ENCODE data around the gene RAB44.

Gene RAB44

DNA sequence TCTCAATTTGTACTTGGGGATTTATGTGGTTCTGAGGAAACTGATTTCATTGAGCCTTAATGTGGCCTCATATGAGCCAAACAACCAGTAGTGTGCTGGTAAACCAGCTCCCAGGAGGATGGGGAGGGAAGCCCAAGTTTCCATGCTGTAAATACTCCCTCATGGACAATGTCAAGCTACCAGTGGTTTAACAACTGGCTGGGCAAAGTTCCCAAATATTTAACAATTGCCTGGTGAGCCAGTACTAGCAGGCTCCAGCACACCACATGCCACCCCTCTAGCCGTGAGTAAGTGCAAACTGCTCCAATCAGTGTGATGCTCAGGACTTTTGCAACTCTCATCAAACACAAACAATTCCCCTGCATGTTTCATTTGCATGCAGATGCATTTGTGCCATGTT, 38.4 kb upstream of the RAB44 start:
- Histone ChIP-seq H3K9me3 (ENCODE audit: control insufficient read depth, low read length) (no peaks in the 10 kb centered on the region), H3K36me3 (ENCODE audit: control insufficient read depth, insufficient read depth, low read length) (no peaks in the 10 kb centered on the region), H3K27me3 (ENCODE audit: control insufficient read depth, insufficient read depth, low read length) (peaks cover 4% of the 10 kb centered on the region), H3K4me3 (ENCODE audit: low read length) (no peak overlapping the region), H3K4me1 (ENCODE audit: control insufficient read depth, insufficient read depth, low read length) (peaks cover 22% of the 10 kb centered on the region), H3K9ac (ENCODE audit: low read length) (no peak overlapping the region)

DNA sequence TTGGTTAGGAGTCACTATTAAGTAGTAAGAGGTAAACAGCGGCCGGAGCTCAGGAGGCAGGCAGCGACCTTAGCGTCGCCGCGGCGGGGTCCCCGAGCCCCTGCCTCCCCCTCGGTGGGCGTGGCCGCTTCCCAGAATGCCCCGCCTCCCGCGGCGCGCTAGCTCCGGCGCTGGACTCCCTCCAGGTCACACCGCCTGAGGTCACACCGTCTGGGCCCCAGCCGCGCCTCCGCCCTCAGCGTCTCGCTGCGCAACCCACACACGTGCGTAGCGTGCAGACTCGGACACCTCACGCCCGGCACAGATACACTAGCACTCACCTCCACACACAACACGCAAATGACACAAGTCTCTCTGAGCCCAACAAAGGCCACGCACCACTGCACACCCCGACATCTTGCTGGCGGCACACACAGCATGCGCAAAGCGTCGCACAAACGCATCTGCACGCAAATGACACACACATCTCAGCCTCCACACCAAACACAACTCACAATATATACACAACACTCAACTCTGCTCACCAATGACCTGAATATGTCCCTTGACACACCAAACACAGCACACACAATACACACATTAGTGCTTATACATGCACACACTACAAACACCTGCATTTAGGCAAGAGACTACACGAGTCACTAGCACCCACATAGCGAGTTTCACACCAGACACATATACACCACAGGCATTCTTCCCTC, 36.7 kb upstream of the RAB44 start:
- H3K9ac ChIP-seq (ENCODE audit: low read length), result no peak overlapping the region

DNA sequence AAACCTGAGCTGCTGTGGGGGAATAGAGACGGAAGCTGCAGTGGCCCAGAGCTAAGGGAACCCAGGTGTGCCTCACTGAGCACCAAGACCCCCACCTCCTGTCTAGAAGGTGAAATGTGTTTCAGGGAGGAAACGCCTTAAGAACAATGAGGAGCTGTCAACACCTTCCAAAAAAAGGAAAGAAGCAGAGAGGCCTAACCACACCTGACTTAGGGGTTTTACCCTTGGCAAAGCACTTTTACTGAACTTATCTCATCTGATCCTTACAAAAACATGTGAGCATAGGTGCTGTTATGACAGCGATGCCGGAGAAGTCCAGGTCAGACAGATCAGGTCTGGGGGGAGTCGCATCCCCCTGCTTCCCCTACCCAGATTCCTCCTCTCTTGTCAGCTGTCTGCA, 35.2 kb upstream of the RAB44 start:
- H3K4me3 ChIP-seq (ENCODE audit: low read length), result no peak overlapping the region
- H3K4me1 ChIP-seq (ENCODE audit: control insufficient read depth, insufficient read depth, low read length), result peaks cover 22% of the 10 kb centered on the region
- H3K9me3 ChIP-seq (ENCODE audit: control insufficient read depth, low read length), result no peaks in the 10 kb centered on the region
- peaks cover 4% of the 10 kb centered on the region for H3K27me3 ChIP-seq (ENCODE audit: control insufficient read depth, insufficient read depth, low read length)
- no peak overlapping the region for H3K9ac ChIP-seq (ENCODE audit: low read length)
- H3K36me3 ChIP-seq (ENCODE audit: control insufficient read depth, insufficient read depth, low read length), result no peaks in the 10 kb centered on the region

More for the DNA sequence above, 36.7 kb upstream of the RAB44 start:
- no peak overlapping the region for H3K4me3 ChIP-seq (ENCODE audit: low read length)
- H3K4me1 ChIP-seq (ENCODE audit: control insufficient read depth, insufficient read depth, low read length), result peaks cover 22% of the 10 kb centered on the region
- H3K27me3 ChIP-seq (ENCODE audit: control insufficient read depth, insufficient read depth, low read length), result peaks cover 4% of the 10 kb centered on the region
- no peaks in the 10 kb centered on the region for H3K9me3 ChIP-seq (ENCODE audit: control insufficient read depth, low read length)
- H3K36me3 ChIP-seq (ENCODE audit: control insufficient read depth, insufficient read depth, low read length), result no peaks in the 10 kb centered on the region

DNA sequence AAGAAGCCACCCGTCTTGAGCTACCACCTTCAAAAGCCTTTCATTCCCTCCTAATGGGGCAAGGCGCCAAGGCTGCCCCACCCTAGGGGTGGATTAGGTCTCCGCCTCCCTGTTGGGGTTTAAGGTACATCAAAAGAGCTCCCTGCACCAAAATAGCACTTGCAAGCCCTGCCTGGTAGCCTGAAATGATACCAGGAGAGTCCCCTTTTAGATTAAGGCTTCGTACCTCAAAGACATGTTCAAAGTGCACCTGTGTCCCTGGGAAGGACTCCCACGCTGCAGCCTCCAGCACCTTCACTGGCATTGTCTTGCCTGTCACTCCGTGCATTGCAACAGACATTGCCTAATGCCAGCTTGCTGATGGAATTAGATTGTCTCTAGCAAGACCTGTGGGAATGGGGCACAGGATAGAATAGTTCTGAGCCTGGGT, 34.8 kb upstream of the RAB44 start:
- Histone ChIP-seq H3K9ac (ENCODE audit: low read length) (no peak overlapping the region), H3K27me3 (ENCODE audit: control insufficient read depth, insufficient read depth, low read length) (peaks cover 4% of the 10 kb centered on the region), H3K4me1 (ENCODE audit: control insufficient read depth, insufficient read depth, low read length) (peaks cover 22% of the 10 kb centered on the region), H3K9me3 (ENCODE audit: control insufficient read depth, low read length) (no peaks in the 10 kb centered on the region), H3K4me3 (ENCODE audit: low read length) (no peak overlapping the region), H3K36me3 (ENCODE audit: control insufficient read depth, insufficient read depth, low read length) (no peaks in the 10 kb centered on the region)

DNA sequence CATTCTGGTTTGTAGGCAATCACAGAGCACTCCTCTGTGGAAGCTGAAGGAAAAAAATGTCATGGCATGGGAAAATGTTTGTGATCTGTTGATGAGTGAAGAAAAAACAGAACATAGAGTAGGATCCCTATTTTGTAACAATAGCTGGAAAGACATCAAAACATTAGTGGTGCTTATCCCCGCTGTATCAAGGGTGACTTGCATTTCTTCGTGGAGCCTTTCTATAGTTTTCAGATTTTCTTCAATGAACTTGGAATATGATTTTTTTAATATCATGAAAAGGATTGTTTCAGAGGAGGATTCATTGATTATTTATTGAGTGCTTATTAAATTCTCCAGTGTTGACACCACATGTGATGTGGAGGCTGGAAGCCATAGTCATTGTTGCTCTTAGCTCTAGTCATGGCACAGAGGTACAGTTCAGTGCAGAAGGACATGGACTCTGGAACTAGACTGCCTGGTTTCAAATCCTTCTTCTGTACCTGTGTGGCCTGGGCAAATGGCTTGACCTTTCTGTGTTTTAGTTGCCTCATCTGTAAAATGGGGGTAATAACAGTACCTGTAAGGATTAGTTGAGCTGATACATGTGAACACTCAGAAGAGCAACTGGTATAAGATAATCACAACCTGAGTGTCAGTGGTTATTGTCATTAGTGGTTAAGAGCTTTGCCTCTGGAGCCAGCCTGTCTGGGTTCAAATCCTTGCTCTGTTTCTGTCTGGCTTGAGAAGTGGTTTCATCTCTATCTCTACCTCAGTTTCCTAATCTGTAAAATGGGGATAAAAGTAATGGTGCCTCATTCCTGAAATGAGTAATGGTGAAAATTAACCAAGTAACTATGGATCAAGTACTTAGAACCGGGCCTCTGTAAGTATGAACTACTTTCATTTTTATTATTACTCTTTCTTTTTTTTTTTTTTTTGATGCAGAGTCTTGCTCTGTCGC, 33.9 kb upstream of the RAB44 start:
- peaks cover 4% of the 10 kb centered on the region for H3K27me3 ChIP-seq (ENCODE audit: control insufficient read depth, insufficient read depth, low read length)
- H3K4me3 ChIP-seq (ENCODE audit: low read length), result no peak overlapping the region
- peaks cover 22% of the 10 kb centered on the region for H3K4me1 ChIP-seq (ENCODE audit: control insufficient read depth, insufficient read depth, low read length)
- H3K9me3 ChIP-seq (ENCODE audit: control insufficient read depth, low read length), result no peaks in the 10 kb centered on the region
- no peak overlapping the region for H3K9ac ChIP-seq (ENCODE audit: low read length)
- H3K36me3 ChIP-seq (ENCODE audit: control insufficient read depth, insufficient read depth, low read length), result no peaks in the 10 kb centered on the region

DNA sequence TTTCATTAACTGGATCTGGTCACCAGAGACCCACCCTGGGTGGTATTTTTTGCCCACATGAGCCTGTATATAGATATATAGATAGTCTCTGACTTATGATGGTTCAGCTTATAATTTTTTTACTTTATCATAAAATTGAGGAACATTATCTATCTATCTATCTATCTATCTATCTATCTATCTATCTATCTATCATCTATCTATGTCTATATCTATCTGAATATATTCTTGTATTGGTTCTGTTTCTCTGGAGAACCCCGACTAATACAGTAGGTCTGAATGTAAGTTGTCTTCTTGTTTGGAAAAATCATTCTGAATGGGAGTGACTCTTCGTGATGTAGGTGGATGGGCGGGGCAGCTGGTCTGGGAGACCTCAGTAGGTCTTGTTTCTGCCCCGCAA, 32.4 kb upstream of the RAB44 start:
- Histone ChIP-seq H3K4me3 (ENCODE audit: low read length) (no peak overlapping the region), H3K36me3 (ENCODE audit: control insufficient read depth, insufficient read depth, low read length) (no peaks in the 10 kb centered on the region), H3K27me3 (ENCODE audit: control insufficient read depth, insufficient read depth, low read length) (peaks cover 1% of the 10 kb centered on the region), H3K9ac (ENCODE audit: low read length) (no peak overlapping the region), H3K9me3 (ENCODE audit: control insufficient read depth, low read length) (no peaks in the 10 kb centered on the region), H3K4me1 (ENCODE audit: control insufficient read depth, insufficient read depth, low read length) (peaks cover 22% of the 10 kb centered on the region)

DNA sequence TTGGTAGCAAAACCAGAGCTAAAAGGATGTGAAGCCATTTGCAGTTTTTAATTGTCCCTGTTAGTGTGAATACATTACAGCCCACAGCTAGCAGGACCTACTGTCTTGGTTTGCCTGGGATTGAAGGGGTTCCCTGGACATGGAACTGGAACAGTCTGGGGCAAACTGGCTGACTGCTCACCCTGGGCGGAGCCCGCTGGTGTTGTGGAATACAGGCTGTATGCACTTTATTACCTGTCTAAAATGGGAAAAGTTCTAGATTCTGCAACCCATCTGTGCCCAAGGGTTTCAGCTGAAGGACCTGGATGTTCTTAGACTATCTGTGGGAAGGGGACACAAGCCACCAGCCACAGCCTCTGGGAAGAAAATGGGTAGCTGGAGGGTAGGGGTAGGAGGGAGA, 31.3 kb upstream of the RAB44 start:
- H3K4me1 ChIP-seq (ENCODE audit: control insufficient read depth, insufficient read depth, low read length), result peaks cover 14% of the 10 kb centered on the region
- H3K9me3 ChIP-seq (ENCODE audit: control insufficient read depth, low read length), result no peaks in the 10 kb centered on the region
- no peak overlapping the region for H3K4me3 ChIP-seq (ENCODE audit: low read length)
- no peaks in the 10 kb centered on the region for H3K36me3 ChIP-seq (ENCODE audit: control insufficient read depth, insufficient read depth, low read length)
- no peak overlapping the region for H3K9ac ChIP-seq (ENCODE audit: low read length)
- H3K27me3 ChIP-seq (ENCODE audit: control insufficient read depth, insufficient read depth, low read length), result no peaks in the 10 kb centered on the region

DNA sequence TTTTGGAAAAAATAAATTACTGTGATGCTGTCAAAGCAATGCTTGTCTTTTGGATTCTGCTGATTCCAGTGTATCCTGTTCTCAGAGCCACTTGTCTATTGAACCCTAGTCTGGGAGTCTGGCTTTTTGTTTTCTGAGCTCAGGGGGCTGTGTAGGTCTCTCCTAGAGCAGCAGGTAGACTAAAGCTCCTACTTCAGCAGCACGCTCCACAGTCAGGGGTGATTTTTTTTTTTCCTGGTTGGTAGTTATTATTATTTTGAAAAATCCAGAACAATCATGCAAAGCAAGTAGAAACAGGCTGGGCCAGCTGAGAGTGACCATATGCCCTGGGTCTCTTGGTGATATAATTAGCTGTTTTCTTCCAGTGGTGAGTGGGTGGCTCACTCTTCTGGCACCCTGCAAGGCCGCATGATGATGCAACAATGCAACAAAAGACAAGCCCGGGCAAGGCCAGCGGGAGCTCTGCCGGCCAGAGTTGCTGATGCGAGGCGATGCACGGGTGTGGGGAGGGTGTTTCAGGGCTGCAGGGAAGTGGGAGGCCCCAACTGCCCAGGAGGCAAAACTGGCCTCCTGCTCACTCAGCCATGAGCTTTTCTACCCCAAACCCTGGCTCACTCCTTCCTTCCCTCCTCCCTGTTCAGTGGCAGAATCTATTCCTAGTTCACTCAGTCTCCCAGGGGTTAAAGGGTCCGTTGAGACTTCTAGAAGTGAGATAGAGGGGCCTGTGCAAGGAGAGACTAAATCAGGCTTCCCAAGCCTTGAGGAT, 30.6 kb upstream of the RAB44 start:
- Histone ChIP-seq H3K9ac (ENCODE audit: low read length) (no peak overlapping the region), H3K36me3 (ENCODE audit: control insufficient read depth, insufficient read depth, low read length) (no peaks in the 10 kb centered on the region), H3K9me3 (ENCODE audit: control insufficient read depth, low read length) (no peaks in the 10 kb centered on the region), H3K27me3 (ENCODE audit: control insufficient read depth, insufficient read depth, low read length) (no peaks in the 10 kb centered on the region), H3K4me1 (ENCODE audit: control insufficient read depth, insufficient read depth, low read length) (peaks cover 12% of the 10 kb centered on the region), H3K4me3 (ENCODE audit: low read length) (no peak overlapping the region)

DNA sequence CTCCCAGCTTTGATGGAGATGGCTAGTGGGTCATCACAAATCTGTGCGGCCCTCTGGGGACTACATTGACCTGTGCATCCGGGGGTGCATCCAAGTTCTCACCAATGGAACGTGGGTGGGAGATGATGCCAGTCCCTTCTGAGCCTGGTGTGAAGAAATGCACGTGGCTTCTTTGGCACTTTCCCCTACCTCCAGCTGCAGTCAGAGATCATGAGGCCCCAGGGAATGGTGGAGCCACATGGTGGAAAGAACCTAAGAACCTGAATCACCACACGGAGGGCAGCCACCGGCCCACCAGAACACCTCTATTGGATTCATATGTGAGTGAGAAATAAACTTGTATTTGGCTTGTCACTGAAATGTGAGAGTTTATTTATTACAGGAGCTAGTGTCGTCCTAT, 29.0 kb upstream of the RAB44 start:
- no peaks in the 10 kb centered on the region for H3K36me3 ChIP-seq (ENCODE audit: control insufficient read depth, insufficient read depth, low read length)
- H3K4me3 ChIP-seq (ENCODE audit: low read length), result no peak overlapping the region
- no peak overlapping the region for H3K9ac ChIP-seq (ENCODE audit: low read length)
- no peaks in the 10 kb centered on the region for H3K27me3 ChIP-seq (ENCODE audit: control insufficient read depth, insufficient read depth, low read length)
- H3K4me1 ChIP-seq (ENCODE audit: control insufficient read depth, insufficient read depth, low read length), result no peaks in the 10 kb centered on the region
- H3K9me3 ChIP-seq (ENCODE audit: control insufficient read depth, low read length), result no peaks in the 10 kb centered on the region

DNA sequence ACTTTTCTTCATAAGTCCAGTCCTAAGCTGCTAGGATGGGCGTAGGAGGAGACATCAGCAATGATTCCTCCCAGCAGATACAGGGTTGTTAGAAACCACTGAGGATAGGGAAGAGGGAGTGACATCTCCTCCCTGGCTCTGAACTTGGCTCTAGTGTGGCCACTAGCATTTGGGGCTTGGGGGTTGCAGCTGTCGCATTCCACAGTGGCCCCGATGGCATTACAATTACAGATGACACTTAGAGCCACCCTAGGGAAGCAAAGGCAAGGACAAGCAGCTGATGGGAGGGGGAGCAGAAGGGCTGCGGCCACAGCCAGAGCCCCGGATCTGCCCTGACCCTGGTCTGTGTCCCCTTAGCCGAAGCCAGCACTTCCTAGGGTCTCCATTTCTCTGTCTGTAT, 28.6 kb upstream of the RAB44 start:
- Histone ChIP-seq H3K27me3 (ENCODE audit: control insufficient read depth, insufficient read depth, low read length) (no peaks in the 10 kb centered on the region), H3K36me3 (ENCODE audit: control insufficient read depth, insufficient read depth, low read length) (no peaks in the 10 kb centered on the region), H3K9me3 (ENCODE audit: control insufficient read depth, low read length) (no peaks in the 10 kb centered on the region), H3K4me3 (ENCODE audit: low read length) (no peak overlapping the region), H3K9ac (ENCODE audit: low read length) (no peak overlapping the region), H3K4me1 (ENCODE audit: control insufficient read depth, insufficient read depth, low read length) (no peaks in the 10 kb centered on the region)

DNA sequence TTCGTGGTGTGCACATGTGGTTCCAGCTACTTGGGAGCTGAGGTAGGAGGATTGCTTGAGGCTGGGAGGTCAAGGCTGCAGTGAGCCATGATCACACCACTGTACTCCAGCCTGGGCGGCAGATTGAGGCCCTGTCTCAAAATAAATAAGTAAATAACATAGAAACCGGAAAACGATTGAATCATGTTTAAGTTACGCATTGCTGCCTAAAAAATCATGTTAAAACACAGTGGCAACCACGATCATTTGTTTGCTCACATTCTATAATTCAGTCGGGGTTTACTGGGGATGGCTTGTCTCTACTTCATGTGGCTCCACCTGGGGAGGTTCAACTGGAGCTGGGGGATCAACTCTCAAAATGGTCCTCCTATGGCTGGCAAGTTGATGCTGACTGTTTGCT, 27.4 kb upstream of the RAB44 start:
- Histone ChIP-seq H3K36me3 (ENCODE audit: control insufficient read depth, insufficient read depth, low read length) (no peaks in the 10 kb centered on the region), H3K4me1 (ENCODE audit: control insufficient read depth, insufficient read depth, low read length) (no peaks in the 10 kb centered on the region), H3K9ac (ENCODE audit: low read length) (no peak overlapping the region), H3K9me3 (ENCODE audit: control insufficient read depth, low read length) (no peaks in the 10 kb centered on the region), H3K27me3 (ENCODE audit: control insufficient read depth, insufficient read depth, low read length) (no peaks in the 10 kb centered on the region), H3K4me3 (ENCODE audit: low read length) (no peak overlapping the region)
